Activated T-helper 1 cell treated with anti-CD3 and anti-CD28 coated beads, Interleukin-12 subunit alpha, Interleukin-12 subunit beta, Interleukin-2, Interleukin-4 antibody, amounts not matched to agents 30 ng/mL and 10 ng/mL and 1 ng/mL, durations not matched to agents 14 hours and 24 hours and 36 hours (primary cell): ENCODE measurements around the gene ZNF506. TPM values are rescaled to one million over a fixed set of nuclear protein-coding genes. Genes with fewer than 3 reads are reported as not detected.
"Not testable (repeated sequence)": the region's sequence is repeated elsewhere in the genome, so short reads cannot be mapped to it uniquely, and the experiment has no call there.

Experiments
- DNase-seq: peaks from one replicate; pipeline ENCODE4 v3.0.0; 2021; ENCODE audit warnings: low spot score
- H3K27ac Mint-ChIP-seq: one replicate; pipeline ENCODE4 v1.8.0; 2021; ENCODE audit warnings: mild to moderate bottlenecking, mixed read lengths
- H3K27me3 Mint-ChIP-seq: one replicate; pipeline ENCODE4 v1.8.0; 2022; ENCODE audit warnings: mild to moderate bottlenecking, moderate library complexity, mixed read lengths; ENCODE audit not compliant: insufficient read depth
- H3K36me3 Mint-ChIP-seq: one replicate; pipeline ENCODE4 v1.8.0; 2021; ENCODE audit warnings: low read depth, mixed read lengths
- H3K4me1 Mint-ChIP-seq: one replicate; pipeline ENCODE4 v1.8.0; 2021; ENCODE audit warnings: low read depth, mixed read lengths
- H3K4me3 Mint-ChIP-seq: one replicate; pipeline ENCODE4 v1.8.0; 2021; ENCODE audit warnings: mild to moderate bottlenecking, moderate library complexity, mixed read lengths
- H3K9me3 Mint-ChIP-seq: one replicate; pipeline ENCODE4 v1.8.0; 2021; ENCODE audit warnings: mixed read lengths
- intact Hi-C: fragments of 100-400 bp; cut with micrococcal nuclease; formaldehyde crosslinking; loops from one replicate; pipeline ENCODE4 v1.15.1; 2024
- total RNA-seq: library from RNA; stranded (reverse); gene quantifications from 2 replicates; pipeline ENCODE4 v1.2.3, GENCODE V29; 2022

ZNF506 gene
- total RNA-seq, 1 donor from 2014 or later, result 15.7 TPM

DNA sequence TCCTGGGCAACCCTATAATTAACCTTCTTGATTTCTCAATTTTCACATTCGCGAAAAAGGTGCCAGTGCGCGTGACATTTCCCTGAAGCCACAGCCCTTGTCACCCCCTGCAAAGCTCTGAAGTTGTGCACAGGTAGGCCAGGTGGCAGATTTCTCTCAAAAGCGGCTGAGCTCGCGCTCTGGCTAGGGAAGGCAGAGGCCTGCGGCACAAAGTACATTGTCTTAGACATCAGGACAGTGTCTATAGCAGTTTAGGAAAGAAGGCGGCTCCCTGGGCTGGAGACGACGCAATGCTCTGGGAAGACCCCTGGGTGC, 45.7 kb downstream of the ZNF506 start:
- H3K27ac Mint-ChIP-seq, result peak overlapping the region; percentile 89
- intact Hi-C loops, result loop anchor here (1.0 to 5.0 kb wide), 11 partner anchors 41 to 1306 kb away; partner anchors contain the start of genes ATP13A1, GMIP, ZNF101 and ZNF14
- H3K27me3 Mint-ChIP-seq, result no peaks in the 10 kb centered on the region
- H3K9me3 Mint-ChIP-seq, result peaks cover 24% of the 10 kb centered on the region
- H3K36me3 Mint-ChIP-seq, result peaks cover 17% of the 10 kb centered on the region
- no peak for DNase-seq
- H3K4me1 Mint-ChIP-seq, result peaks cover 42% of the 10 kb centered on the region
- peak overlapping the region; percentile 96 for H3K4me3 Mint-ChIP-seq

- peaks cover 13% of the 10 kb centered on the region for H3K36me3 Mint-ChIP-seq
- H3K4me3 Mint-ChIP-seq, result peak overlapping the region; percentile 53
- no peak for DNase-seq
- peaks cover 42% of the 10 kb centered on the region for H3K4me1 Mint-ChIP-seq
- H3K9me3 Mint-ChIP-seq, result peaks cover 17% of the 10 kb centered on the region
- H3K27ac Mint-ChIP-seq, result no peak overlapping the region
- H3K27me3 Mint-ChIP-seq, result no peaks in the 10 kb centered on the region
- intact Hi-C loops, result loop anchor here (5.0 kb wide), 2 partner anchors 303 to 1308 kb away; partner anchors contain the start of genes ZNF714 and ZNF90
These were observed 47.1 kb downstream of the ZNF506 start for GRCh38 chr19:19774354-19775033.

- intact Hi-C loops, DNase-seq, H3K4me3 Mint-ChIP-seq, H3K36me3 Mint-ChIP-seq, H3K27ac Mint-ChIP-seq, H3K27me3 Mint-ChIP-seq: not testable (repeated sequence)
- peaks cover 25% of the 10 kb centered on the region for H3K4me1 Mint-ChIP-seq
- peaks cover 19% of the 10 kb centered on the region for H3K9me3 Mint-ChIP-seq
These were observed 49.6 kb downstream of the ZNF506 start for GRCh38 chr19:19771963-19772362.

DNA sequence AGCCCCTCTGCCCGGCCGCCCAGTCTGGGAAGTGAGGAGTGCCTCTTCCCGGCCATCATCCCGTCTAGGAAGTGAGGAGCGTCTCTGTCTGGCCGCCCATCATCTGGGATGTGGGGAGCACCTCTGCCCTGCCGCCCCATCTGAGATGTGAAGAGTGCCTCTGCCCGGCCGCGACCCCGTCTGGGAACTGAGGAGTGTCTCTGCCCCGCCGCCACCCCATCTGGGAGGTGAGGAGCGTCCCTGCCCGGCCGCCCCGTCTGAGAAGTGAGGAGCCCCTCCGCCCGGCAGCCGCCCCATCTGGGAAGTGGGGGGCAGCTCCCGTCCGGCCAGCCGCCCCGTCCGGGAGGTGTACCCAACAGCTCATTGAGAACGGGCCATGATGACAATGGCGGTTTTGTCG, 51.6 kb downstream of the ZNF506 start:
- intact Hi-C loops, result not testable (repeated sequence)

GRCh38 chr19:19758164-19758563, 63.4 kb downstream of the ZNF506 start:
- no peaks in the 10 kb centered on the region for H3K27me3 Mint-ChIP-seq
- DNase-seq, result no peak
- peaks cover 2% of the 10 kb centered on the region for H3K36me3 Mint-ChIP-seq
- H3K4me1 Mint-ChIP-seq, result no peaks in the 10 kb centered on the region
- intact Hi-C loops, result no loop called here
- no peak overlapping the region for H3K27ac Mint-ChIP-seq
- no peak overlapping the region for H3K4me3 Mint-ChIP-seq
- H3K9me3 Mint-ChIP-seq, result peaks cover 20% of the 10 kb centered on the region

More for the DNA sequence above, 51.6 kb downstream of the ZNF506 start:
- not testable (repeated sequence) for H3K27ac Mint-ChIP-seq, DNase-seq, H3K4me3 Mint-ChIP-seq, H3K36me3 Mint-ChIP-seq, H3K27me3 Mint-ChIP-seq, H3K4me1 Mint-ChIP-seq
- peaks cover 27% of the 10 kb centered on the region for H3K9me3 Mint-ChIP-seq

GRCh38 chr19:19752760-19753403, 68.7 kb downstream of the ZNF506 start:
- Mint-ChIP-seq H3K36me3 (no peaks in the 10 kb centered on the region), H3K4me1 (no peaks in the 10 kb centered on the region), H3K9me3 (peaks cover 18% of the 10 kb centered on the region), H3K4me3 (no peak overlapping the region), H3K27ac (no peak overlapping the region), H3K27me3 (no peaks in the 10 kb centered on the region)
- no peak for DNase-seq
- intact Hi-C loops, result no loop called here

DNA sequence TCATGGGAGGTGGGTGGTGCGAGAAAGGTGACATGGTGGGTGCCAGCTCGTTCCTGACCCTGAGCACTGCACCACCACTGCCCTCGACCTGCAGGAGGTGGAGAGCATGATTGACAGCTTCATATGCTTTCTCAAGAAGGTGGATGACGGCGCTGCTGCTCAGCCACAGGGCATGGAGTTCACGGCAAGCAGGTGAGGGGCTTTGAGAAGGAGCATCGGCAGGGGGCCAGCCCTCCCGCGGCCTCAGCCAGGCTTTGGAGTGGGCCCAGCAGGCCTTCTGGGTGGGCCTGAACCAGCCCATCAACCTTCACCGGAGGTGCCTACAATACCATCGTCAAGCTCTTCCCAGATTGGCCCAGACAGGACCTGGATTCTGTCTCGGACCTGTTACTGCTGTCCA, 69.7 kb downstream of the ZNF506 start:
- no peaks in the 10 kb centered on the region for H3K27me3 Mint-ChIP-seq
- H3K4me3 Mint-ChIP-seq, result no peak overlapping the region
- no peak overlapping the region for H3K27ac Mint-ChIP-seq
- no peaks in the 10 kb centered on the region for H3K36me3 Mint-ChIP-seq
- H3K9me3 Mint-ChIP-seq, result peaks cover 17% of the 10 kb centered on the region
- intact Hi-C loops, result no loop called here
- no peaks in the 10 kb centered on the region for H3K4me1 Mint-ChIP-seq
- no peak for DNase-seq

GRCh38 chr19:19750842-19751790, 70.4 kb downstream of the ZNF506 start:
- no peak overlapping the region for H3K4me3 Mint-ChIP-seq

DNA sequence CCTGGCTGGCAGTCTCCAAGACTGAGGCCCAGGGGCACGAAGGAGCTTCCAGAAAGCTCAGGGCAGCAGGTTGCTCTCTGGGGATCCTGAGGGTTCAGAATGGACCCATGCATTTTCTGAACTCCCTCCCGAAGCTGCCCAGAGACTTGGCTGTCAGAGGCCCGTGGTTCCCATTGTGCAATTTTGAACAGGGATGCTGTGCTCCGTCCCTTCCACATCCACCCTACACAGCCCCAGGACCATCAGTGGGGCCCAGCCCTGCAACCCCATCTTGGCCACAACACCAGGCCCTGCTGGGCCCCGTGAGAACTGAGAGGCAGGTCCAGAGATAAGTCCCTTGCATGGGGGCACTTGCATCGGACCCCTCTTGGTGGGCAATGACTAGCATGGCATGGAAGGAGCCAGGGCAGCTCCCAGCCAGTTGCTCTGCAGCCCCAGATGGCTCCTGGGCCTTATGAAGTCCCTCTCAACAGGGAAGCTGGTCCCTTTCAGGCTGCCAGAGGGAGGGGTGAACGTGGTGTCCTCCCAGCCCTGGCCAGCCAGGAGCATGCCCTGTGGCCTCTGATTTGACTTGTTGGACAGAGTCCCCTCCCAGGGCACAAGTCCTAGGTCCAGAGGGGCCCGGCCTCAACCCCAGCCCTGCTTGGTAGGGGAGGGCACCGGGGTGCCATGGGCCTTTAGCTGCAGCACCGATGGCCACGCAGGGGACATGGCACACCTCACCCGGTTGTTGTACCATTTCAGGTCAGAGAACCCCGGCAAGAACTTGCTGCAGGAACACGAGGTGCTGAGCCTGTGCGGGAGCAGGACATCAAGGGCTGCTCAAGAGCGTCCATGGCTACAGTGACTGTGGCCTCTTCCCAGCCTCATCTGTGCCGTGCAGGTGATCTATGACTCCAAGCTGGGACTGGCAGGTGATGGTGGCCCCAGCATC, 71.4 kb downstream of the ZNF506 start:
- H3K4me3 Mint-ChIP-seq, result no peak overlapping the region
- no peak for DNase-seq

More at GRCh38 chr19:19750842-19751790, 70.4 kb downstream of the ZNF506 start:
- DNase-seq, result no peak
- Mint-ChIP-seq H3K27me3 (no peaks in the 10 kb centered on the region), H3K9me3 (peaks cover 15% of the 10 kb centered on the region), H3K36me3 (no peaks in the 10 kb centered on the region), H3K4me1 (no peaks in the 10 kb centered on the region), H3K27ac (no peak overlapping the region)
- intact Hi-C loops, result no loop called here

DNA sequence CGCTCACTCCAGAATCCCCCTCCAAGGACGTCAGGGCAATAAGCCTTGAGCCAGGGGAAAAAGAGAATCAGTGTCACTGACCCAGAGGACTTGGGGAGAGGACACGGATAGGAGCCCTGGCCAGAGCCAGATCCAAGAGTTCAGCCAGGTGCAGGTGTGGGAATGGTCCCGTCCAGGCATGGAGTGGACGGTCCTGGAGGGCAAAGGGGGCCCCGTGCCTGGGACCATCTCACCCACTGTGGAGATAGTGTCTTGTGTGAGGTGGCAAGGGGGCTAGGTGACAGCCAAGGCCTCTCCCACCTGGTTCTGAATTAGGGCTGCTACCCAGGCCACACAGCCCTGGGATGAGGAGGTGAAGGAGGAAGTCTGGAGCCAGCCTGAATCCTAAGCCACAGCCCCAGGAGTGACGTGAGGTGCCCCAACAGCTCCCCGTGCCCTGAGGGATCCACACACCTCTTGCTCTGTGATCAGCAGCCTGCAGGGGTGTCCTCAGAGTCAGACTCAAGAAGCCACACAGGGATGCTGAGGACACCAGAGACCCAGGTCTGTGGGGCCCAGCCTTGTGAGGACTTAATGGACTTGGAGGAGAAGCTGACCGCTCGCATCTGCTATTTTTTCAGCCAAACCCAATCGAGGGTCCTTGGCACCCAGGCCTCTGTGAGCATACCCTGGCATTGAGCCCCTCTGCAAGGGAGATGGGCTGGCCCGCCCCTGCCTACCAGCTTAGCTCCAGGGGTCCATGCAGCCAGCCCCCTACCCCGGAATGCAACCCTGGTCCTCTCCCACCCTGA, 72.2 kb downstream of the ZNF506 start:
- no peak overlapping the region for H3K4me3 Mint-ChIP-seq
- no peaks in the 10 kb centered on the region for H3K27me3 Mint-ChIP-seq
- no peaks in the 10 kb centered on the region for H3K4me1 Mint-ChIP-seq
- intact Hi-C loops, result no loop called here
- H3K9me3 Mint-ChIP-seq, result peaks cover 11% of the 10 kb centered on the region
- DNase-seq, result no peak
- no peak overlapping the region for H3K27ac Mint-ChIP-seq
- no peaks in the 10 kb centered on the region for H3K36me3 Mint-ChIP-seq

More for the DNA sequence above, 71.4 kb downstream of the ZNF506 start:
- Mint-ChIP-seq H3K9me3 (peaks cover 11% of the 10 kb centered on the region), H3K27ac (no peak overlapping the region), H3K27me3 (no peaks in the 10 kb centered on the region), H3K36me3 (no peaks in the 10 kb centered on the region), H3K4me1 (no peaks in the 10 kb centered on the region)
- intact Hi-C loops, result no loop called here

- H3K27me3 Mint-ChIP-seq, result no peaks in the 10 kb centered on the region
These were observed 73.2 kb downstream of the ZNF506 start for GRCh38 chr19:19748249-19748938.

More at GRCh38 chr19:19748249-19748938, 73.2 kb downstream of the ZNF506 start:
- intact Hi-C loops, result no loop called here
- peaks cover 11% of the 10 kb centered on the region for H3K9me3 Mint-ChIP-seq
- H3K36me3 Mint-ChIP-seq, result no peaks in the 10 kb centered on the region
- H3K4me1 Mint-ChIP-seq, result no peaks in the 10 kb centered on the region
- H3K4me3 Mint-ChIP-seq, result no peak overlapping the region
- H3K27ac Mint-ChIP-seq, result no peak overlapping the region
- no peak for DNase-seq
